Activated T-helper 17 cell treated with anti-CD3 and anti-CD28 coated beads, Interleukin-2, amount 50 U/mL, for 72 hours (primary cell): ENCODE measurements around the gene ZBTB44. TPM values are rescaled to one million over a fixed set of nuclear protein-coding genes. Genes with fewer than 3 reads are reported as not detected.

Source experiments
- ATAC-seq: fragments of 150-1000 bp; cut with Tn5 transposase; replicated peaks from 2 replicates; pipeline ENCODE4 v1.10.0; 2021; ENCODE audit warnings: mild to moderate bottlenecking, moderate library complexity
- H3K27ac Mint-ChIP-seq: one replicate; pipeline ENCODE4 v1.8.0; 2022; ENCODE audit warnings: mixed read lengths
- H3K27me3 Mint-ChIP-seq: one replicate; pipeline ENCODE4 v1.8.0; 2022; ENCODE audit warnings: mixed read lengths
- H3K36me3 Mint-ChIP-seq: one replicate; pipeline ENCODE4 v1.8.0; 2022; ENCODE audit warnings: low read depth, mild to moderate bottlenecking, mixed read lengths
- H3K4me1 Mint-ChIP-seq: one replicate; pipeline ENCODE4 v1.8.0; 2022; ENCODE audit warnings: mixed read lengths
- H3K4me3 Mint-ChIP-seq: one replicate; pipeline ENCODE4 v1.8.0; 2022; ENCODE audit warnings: mild to moderate bottlenecking, mixed read lengths
- H3K9me3 Mint-ChIP-seq: one replicate; pipeline ENCODE4 v1.8.0; 2022; ENCODE audit warnings: mixed read lengths
- total RNA-seq, 2 donors: library from RNA; stranded (reverse); gene quantifications; one replicate each; pipeline ENCODE4 v1.2.3, GENCODE V29; 2022

Gene ZBTB44
- total RNA-seq, 2 donors from 2014 or later = 49.6 to 49.7 TPM

DNA sequence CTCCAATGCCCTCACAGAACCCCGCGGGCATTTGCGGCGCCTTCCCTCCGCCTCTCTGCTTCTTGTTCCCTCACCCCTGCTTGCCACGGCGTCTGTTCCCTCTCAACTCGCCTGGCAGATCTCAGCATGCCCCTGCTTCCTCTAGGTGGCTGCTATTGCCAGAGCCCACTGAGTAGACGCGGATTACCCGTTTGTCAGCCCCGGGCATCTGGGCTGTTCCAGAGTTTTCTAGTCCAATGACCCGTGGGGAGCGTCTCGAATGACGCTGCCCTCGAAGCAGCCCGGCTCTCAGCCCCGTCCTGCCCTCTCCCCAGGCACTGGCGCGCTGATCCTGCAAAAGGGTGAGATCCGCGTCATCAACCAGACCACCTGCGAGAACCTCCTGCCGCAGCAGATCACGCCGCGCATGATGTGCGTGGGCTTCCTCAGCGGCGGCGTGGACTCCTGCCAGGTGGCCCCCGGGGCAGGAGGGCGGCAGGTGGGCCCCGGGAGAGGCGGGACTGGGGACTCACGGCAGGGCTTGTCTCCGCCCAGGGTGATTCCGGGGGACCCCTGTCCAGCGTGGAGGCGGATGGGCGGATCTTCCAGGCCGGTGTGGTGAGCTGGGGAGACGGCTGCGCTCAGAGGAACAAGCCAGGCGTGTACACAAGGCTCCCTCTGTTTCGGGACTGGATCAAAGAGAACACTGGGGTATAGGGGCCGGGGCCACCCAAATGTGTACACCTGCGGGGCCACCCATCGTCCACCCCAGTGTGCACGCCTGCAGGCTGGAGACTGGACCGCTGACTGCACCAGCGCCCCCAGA, 105.4 kb downstream of the ZBTB44 start:
- H3K27me3 Mint-ChIP-seq = no peaks in the 10 kb centered on the region

DNA sequence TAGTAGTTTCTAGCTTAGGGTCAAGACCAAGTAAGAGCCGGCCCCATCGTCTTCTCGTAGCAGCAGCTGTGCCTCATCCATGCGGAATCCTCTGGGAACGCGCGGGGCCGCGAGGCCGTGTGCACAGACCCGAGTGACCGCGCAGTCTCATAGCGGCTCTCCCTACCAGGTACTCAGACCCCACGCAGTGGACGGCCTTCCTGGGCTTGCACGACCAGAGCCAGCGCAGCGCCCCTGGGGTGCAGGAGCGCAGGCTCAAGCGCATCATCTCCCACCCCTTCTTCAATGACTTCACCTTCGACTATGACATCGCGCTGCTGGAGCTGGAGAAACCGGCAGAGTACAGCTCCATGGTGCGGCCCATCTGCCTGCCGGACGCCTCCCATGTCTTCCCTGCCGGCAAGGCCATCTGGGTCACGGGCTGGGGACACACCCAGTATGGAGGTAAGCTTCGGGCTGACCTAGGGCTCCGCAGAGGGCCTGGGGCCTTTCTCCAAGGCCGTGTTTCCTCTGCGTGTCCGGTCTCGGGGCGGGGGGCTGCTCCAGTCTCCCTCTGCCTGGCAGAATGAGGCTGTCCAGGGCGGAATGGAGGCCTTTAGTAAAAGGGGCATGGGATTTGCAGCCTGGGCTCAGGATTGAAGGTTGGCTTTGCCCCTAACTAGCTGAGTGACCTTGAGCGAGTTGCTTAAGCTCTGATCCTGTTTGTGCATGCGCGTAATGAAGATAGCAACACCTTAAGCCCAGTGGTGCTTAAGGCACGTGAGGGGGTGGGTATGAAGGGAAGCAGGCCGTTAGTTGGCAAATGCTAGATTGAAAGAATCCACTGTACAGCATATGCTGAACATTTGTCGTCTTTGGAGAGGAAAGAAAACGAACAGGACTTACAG, 106.2 kb downstream of the ZBTB44 start:
- ATAC-seq = no peak
- Mint-ChIP-seq H3K27me3 (no peaks in the 10 kb centered on the region), H3K27ac (no peak overlapping the region), H3K36me3 (no peaks in the 10 kb centered on the region), H3K9me3 (no peaks in the 10 kb centered on the region), H3K4me1 (no peaks in the 10 kb centered on the region), H3K4me3 (no peak overlapping the region)

More for the DNA sequence above, 105.4 kb downstream of the ZBTB44 start:
- no peak for ATAC-seq
- H3K4me3 Mint-ChIP-seq = no peak overlapping the region
- H3K27ac Mint-ChIP-seq = no peak overlapping the region
- no peaks in the 10 kb centered on the region for H3K36me3 Mint-ChIP-seq
- H3K4me1 Mint-ChIP-seq = no peaks in the 10 kb centered on the region
- no peaks in the 10 kb centered on the region for H3K9me3 Mint-ChIP-seq

DNA sequence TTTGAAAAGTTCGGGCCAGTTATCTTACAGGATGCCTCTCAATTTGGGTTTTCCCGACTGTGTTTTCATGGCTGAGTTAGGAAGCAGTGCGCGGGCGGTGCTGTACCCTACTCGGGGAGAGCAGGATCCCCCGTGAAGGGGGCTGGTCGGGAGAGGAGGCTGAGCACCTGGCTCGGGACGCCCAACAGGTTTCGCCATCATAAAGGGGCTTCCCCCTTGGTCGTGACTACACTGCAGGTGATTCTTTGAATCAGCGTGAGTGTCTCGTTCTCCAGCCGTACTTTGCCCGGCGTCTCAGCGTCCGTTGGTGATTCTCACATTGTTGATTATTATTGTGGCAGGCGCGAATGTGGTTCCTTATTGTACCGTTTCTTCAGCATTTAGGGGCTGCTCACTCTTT, 108.6 kb downstream of the ZBTB44 start:
- H3K4me3 Mint-ChIP-seq = no peak overlapping the region
- ATAC-seq = no peak
- H3K4me1 Mint-ChIP-seq = no peaks in the 10 kb centered on the region
- H3K27me3 Mint-ChIP-seq = no peaks in the 10 kb centered on the region
- no peaks in the 10 kb centered on the region for H3K36me3 Mint-ChIP-seq
- no peak overlapping the region for H3K27ac Mint-ChIP-seq
- H3K9me3 Mint-ChIP-seq = no peaks in the 10 kb centered on the region

DNA sequence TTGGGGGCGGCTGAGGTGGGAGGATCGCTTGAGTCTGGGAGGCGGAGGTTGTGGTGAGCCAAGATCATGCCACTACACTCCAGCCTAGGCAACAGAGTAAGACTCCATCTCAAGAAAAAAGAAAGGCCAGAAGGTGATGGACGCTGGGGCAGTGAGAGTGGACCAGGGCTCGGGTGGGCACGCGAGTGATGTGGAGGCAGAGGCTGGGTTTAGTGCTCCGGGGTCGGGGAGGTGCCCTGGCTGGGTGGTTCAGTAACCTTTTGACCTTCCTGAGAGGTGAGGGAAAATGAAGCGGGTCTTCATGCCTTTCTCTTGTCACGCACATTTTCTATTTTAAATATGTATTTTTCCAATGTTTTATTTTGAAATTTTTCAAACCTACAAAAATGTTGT, 110.0 kb downstream of the ZBTB44 start:
- H3K4me3 Mint-ChIP-seq = no peak overlapping the region
- H3K4me1 Mint-ChIP-seq = no peaks in the 10 kb centered on the region
- no peak for ATAC-seq
- H3K36me3 Mint-ChIP-seq = no peaks in the 10 kb centered on the region
- H3K27me3 Mint-ChIP-seq = no peaks in the 10 kb centered on the region
- H3K27ac Mint-ChIP-seq = no peak overlapping the region
- H3K9me3 Mint-ChIP-seq = no peaks in the 10 kb centered on the region

DNA sequence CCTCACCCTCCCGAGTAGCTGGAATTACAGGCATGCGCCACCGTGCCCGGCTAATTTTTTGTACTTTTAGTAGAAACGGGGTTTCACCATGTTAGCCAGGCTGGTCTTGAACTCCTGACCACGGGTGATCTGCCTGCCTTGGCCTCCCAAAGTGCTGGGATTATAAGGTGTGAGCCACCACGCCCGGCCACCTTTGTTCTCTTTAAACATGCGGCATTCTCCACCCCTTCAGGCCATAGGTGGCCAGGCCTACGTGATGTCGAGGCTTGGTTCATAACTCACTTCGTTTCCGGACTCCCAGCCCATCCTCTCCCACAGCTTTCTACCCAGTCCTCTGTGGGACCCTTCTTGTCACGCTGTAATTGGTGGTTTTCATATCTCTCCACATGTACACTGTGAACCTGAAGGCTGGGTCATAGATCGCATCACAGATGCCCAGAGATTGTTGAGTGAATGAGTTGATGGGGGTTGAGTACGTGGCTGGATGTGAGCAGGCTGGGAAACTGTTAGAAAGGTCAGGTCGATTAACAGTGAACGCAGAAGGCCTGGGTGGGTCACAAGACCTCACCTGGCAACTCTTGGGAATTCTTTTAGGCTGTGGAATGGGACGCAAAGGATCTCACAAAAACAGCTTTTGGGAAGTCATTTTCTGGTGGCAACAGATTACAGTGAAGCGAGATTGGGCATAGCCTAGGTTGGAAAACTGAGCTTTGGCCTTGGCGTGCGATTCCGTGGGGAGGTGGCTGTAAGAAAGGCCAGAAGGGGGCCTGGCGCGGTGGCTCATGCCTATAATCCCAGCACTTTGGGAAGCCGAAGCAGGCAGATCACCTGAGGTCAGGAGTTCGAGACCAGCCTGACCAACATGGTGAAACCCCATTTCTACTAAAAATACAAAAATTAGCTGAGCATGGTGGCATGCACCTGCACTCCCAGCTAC, 110.7 kb downstream of the ZBTB44 start:
- no peak for ATAC-seq
- Mint-ChIP-seq H3K36me3 (no peaks in the 10 kb centered on the region), H3K9me3 (no peaks in the 10 kb centered on the region), H3K4me3 (no peak overlapping the region), H3K27me3 (no peaks in the 10 kb centered on the region), H3K27ac (no peak overlapping the region), H3K4me1 (no peaks in the 10 kb centered on the region)

DNA sequence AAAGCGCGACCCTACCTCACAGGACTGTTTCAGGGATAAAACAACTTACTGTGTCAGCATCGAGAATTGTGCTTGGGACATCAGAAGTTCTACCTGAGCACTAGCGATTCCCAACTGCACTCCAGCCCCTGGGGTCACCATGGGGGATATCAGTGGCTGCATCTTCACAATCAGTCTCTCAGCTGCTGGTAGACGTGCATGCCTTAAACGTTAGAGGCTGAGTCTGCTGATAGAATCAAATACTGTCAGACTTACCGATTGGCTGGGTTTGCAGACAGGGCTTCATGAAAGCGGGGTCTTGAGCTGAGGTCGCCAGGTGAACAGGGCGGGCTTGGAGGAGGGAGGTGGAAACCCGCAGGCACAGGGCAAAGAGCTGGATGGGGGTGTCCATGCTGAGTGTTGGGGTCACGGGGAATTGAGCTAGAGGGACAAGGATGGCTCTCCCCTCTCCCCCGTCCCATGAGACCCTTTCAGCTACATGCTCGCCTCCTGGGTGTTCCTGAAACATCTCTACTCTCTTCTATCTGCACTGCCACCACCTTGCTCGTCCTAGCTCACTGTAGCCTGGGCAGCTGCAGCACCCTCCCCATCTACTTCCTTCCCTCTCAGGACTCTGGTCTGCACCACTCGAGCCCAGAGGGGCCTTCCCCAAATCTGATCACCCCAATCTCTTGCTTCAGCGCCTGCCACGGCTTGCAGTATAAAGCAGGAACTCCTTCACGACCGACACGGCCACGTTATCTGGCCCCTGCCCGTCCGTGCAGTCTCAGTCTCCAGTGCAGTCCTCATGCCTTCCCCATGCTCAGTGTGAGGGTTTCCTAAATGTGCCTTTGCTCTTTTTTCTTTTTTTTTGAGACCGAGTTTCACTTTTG, 111.7 kb downstream of the ZBTB44 start:
- no peak overlapping the region for H3K27ac Mint-ChIP-seq
- no peaks in the 10 kb centered on the region for H3K9me3 Mint-ChIP-seq
- H3K4me1 Mint-ChIP-seq = no peaks in the 10 kb centered on the region
- H3K36me3 Mint-ChIP-seq = no peaks in the 10 kb centered on the region
- no peaks in the 10 kb centered on the region for H3K27me3 Mint-ChIP-seq
- ATAC-seq = no peak
- no peak overlapping the region for H3K4me3 Mint-ChIP-seq

DNA sequence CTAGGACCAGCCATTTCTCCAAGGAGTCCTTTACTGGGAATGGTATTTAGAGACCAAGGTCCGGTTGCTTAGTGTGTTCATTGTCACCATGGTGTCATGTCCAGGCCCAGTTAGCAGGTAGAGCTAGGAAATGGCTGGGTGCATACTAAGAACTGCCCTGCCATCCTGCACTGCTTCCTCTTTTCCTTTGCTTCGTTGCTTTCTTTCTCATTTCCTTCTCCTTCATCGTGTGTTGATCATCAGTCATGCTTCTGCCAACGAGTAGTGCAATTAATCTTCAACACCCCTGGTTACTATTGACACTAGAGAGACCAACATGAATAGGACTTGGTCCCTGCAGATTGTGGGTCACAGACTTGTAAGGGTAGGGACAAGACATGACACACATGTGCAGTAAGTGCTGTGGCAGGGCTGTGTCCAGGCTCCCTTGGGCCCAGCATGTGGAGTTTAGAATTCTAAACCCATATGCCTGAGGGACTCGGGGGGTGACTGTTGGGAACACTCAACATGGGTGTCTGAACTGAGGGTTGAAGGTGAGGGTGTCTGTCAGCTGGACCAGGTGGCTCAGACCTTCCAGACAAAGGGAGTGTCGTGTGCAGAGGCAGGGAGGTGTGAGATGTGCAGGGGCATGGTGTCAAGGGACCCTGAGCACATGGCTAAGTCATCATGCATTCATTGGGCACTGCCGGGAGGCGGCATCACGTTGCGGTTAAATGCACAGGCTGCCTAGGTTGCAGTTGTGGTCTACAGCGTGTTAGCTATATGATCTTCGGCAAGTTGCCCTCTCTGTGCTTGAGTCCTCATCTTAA, 112.5 kb downstream of the ZBTB44 start:
- ATAC-seq = no peak
- H3K27ac Mint-ChIP-seq = no peak overlapping the region
- H3K36me3 Mint-ChIP-seq = no peaks in the 10 kb centered on the region
- H3K4me3 Mint-ChIP-seq = no peak overlapping the region
- no peaks in the 10 kb centered on the region for H3K27me3 Mint-ChIP-seq
- no peaks in the 10 kb centered on the region for H3K9me3 Mint-ChIP-seq
- no peaks in the 10 kb centered on the region for H3K4me1 Mint-ChIP-seq

DNA sequence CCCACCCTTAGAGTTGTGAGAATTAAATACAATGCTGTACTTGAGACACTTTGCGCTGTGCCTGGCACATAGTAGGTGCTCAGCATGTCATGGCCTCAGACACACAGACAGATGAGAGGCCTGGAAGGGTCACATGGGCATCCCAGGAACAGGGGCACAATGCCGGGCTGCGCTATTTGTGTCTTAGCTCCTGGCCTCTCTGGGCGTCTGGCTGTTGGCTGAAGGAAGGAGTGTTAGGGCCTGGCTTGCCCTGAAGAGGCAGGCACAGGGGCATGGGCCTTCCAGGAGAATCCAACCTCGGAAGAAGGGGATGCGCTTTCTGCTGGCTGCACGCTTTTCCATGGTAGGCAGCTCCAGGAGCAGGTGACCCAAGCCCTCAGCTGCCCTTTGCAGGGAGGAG, 113.7 kb downstream of the ZBTB44 start:
- Mint-ChIP-seq H3K4me3 (no peak overlapping the region), H3K4me1 (no peaks in the 10 kb centered on the region), H3K27ac (no peak overlapping the region), H3K27me3 (no peaks in the 10 kb centered on the region), H3K36me3 (no peaks in the 10 kb centered on the region), H3K9me3 (no peaks in the 10 kb centered on the region)
- ATAC-seq = no peak

DNA sequence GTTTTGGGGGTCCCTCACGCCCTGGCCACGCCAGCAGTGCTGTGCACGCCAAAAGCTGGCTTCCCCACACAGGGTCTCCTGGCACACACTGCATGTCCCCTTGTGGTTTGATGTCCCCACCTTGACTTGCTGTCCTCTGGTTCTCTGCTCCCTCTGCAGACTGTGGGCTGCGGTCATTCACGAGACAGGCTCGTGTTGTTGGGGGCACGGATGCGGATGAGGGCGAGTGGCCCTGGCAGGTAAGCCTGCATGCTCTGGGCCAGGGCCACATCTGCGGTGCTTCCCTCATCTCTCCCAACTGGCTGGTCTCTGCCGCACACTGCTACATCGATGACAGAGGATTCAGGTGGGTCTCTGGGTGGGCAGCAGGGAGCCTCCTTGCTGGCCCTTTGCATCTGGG, 114.9 kb downstream of the ZBTB44 start:
- Mint-ChIP-seq H3K36me3 (no peaks in the 10 kb centered on the region), H3K27me3 (no peaks in the 10 kb centered on the region), H3K4me1 (no peaks in the 10 kb centered on the region), H3K4me3 (no peak overlapping the region), H3K9me3 (no peaks in the 10 kb centered on the region), H3K27ac (no peak overlapping the region)
- no peak for ATAC-seq

DNA sequence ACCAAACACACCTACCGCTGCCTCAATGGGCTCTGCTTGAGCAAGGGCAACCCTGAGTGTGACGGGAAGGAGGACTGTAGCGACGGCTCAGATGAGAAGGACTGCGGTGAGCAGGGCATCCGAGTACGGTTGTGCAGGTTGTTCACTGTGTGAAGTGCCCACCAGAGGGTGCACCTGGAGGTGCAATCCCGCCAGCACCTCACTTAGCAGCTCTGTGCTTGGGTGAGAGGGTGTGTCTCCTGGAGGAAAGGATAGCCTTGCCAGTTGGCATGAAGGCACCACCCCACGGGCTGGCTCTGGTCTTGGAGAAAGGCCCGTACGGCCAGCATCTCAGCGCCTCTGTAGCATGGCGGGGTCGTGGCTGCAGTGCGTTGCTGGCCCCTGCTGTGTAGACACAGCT, 115.8 kb downstream of the ZBTB44 start:
- H3K36me3 Mint-ChIP-seq = no peaks in the 10 kb centered on the region
- no peaks in the 10 kb centered on the region for H3K27me3 Mint-ChIP-seq
- H3K4me1 Mint-ChIP-seq = no peaks in the 10 kb centered on the region
- no peak for ATAC-seq
- no peaks in the 10 kb centered on the region for H3K9me3 Mint-ChIP-seq
- H3K4me3 Mint-ChIP-seq = no peak overlapping the region
- no peak overlapping the region for H3K27ac Mint-ChIP-seq

DNA sequence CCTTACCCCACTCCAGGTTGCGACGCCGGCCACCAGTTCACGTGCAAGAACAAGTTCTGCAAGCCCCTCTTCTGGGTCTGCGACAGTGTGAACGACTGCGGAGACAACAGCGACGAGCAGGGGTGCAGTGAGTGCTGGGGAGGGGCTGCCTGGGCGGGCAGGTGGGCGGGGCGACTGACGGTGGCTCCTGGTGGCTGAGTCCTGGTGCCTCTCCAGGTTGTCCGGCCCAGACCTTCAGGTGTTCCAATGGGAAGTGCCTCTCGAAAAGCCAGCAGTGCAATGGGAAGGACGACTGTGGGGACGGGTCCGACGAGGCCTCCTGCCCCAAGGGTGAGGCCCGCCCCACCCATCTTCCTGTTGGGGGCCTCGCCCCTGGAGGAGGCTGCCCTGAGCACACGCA, 116.4 kb downstream of the ZBTB44 start:
- H3K36me3 Mint-ChIP-seq = no peaks in the 10 kb centered on the region
- no peak for ATAC-seq
- H3K27me3 Mint-ChIP-seq = no peaks in the 10 kb centered on the region

DNA sequence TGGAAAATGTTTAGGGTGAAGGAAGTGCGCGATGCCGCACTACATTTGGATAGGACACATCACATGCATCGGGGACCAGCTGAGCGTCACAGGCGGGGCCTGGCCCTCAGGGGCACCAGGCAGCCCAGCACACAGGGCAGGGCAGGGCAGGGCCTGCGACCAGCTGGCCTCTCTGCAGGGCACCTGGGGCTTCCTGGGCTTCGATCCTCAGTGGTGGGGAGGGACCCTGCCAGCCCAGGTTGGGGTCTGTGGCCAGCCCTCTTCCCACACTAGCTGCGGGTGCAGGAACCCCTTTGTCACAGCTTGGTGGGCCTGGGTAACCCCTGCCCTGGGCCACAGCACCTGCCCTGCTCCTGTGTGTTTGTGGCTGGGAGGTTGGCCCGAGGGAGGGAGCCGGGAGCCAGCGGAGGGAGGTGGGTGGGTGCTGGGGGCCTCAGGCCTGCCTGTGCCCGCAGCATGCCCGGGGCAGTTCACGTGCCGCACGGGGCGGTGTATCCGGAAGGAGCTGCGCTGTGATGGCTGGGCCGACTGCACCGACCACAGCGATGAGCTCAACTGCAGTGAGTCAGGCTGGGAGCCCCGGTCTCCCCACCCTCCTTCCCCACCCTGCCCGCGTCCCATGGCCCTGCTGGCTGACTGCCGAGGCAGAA, 117.2 kb downstream of the ZBTB44 start:
- H3K36me3 Mint-ChIP-seq = no peaks in the 10 kb centered on the region
- ATAC-seq = no peak
- H3K9me3 Mint-ChIP-seq = no peaks in the 10 kb centered on the region
- H3K27me3 Mint-ChIP-seq = no peaks in the 10 kb centered on the region
- H3K4me3 Mint-ChIP-seq = no peak overlapping the region
- H3K27ac Mint-ChIP-seq = no peak overlapping the region
- H3K4me1 Mint-ChIP-seq = no peaks in the 10 kb centered on the region

More for the DNA sequence above, 116.4 kb downstream of the ZBTB44 start:
- H3K4me3 Mint-ChIP-seq = no peak overlapping the region
- no peaks in the 10 kb centered on the region for H3K4me1 Mint-ChIP-seq
- H3K9me3 Mint-ChIP-seq = no peaks in the 10 kb centered on the region
- no peak overlapping the region for H3K27ac Mint-ChIP-seq
